Panc1 (cell line): Measurements from ENCODE around the gene TNNI3K.

ENCODE experiments used
- SIN3A ChIP-seq: IDR thresholded peaks from 2 replicates; pipeline ENCODE4 v1.6.1; 2012; ENCODE audit warnings: low read depth, mild to moderate bottlenecking, low read length, moderate library complexity, borderline replicate concordance; ENCODE audit not compliant: insufficient read depth
- TF ChIP-seq, protein P1 (sequence below): fragments of 450-650 bp; IDR thresholded peaks from 2 replicates; pipeline ENCODE4 v1.5.1; 2017; ENCODE audit warnings: mild to moderate bottlenecking

DNA sequence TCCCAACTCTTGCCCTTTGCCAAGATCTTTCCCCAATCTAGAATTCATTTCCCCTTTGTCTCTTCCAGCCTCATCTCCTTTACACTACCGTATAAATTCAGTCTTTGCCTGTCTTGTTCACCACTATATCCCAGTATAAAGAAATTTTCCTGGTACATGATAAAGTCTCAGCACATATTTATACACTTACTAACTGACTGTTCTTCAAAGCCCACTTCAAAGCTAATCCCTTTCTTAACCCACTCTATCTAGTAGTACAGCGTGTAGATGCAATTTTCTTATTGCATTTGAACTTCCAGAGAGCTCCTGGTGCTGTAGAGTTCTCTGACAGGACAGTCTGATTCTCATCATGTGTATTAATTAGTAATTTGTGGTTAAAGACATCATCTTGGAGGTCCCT is 199.1 kb downstream of the TNNI3K start:
- TF ChIP-seq, protein P1, sequence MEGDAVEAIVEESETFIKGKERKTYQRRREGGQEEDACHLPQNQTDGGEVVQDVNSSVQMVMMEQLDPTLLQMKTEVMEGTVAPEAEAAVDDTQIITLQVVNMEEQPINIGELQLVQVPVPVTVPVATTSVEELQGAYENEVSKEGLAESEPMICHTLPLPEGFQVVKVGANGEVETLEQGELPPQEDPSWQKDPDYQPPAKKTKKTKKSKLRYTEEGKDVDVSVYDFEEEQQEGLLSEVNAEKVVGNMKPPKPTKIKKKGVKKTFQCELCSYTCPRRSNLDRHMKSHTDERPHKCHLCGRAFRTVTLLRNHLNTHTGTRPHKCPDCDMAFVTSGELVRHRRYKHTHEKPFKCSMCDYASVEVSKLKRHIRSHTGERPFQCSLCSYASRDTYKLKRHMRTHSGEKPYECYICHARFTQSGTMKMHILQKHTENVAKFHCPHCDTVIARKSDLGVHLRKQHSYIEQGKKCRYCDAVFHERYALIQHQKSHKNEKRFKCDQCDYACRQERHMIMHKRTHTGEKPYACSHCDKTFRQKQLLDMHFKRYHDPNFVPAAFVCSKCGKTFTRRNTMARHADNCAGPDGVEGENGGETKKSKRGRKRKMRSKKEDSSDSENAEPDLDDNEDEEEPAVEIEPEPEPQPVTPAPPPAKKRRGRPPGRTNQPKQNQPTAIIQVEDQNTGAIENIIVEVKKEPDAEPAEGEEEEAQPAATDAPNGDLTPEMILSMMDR, result no peak
- TF ChIP-seq SIN3A, result no peak
